Measurements from ENCODE around the gene CYP17A1. TPM values are rescaled to one million over a fixed set of nuclear protein-coding genes. Genes with fewer than 3 reads are reported as not detected.

The CYP17A1 gene
- total and polyA plus RNA-seq, 7 donors = 0.92 to 3.0 TPM; not detected in 5

DNA sequence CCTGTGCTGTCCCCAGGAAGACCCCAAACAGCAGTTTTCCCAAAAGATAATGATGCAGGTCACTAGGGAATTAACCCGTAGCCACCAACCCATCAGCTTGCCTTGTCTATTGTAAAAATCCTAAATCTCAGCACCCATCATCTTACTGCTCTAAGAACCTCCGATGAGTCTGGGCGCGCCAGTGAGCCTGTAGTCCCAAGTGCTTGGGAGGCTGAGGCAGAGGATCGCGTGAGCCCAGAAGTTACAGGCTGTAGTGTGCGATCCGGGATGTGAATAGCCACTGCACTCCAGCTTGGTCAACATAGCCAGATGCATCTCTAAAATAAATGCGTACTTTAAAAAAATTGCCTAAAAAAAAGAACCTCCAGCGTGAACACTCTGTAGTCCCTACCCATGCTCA, 33.0 kb upstream of the CYP17A1 start:
- no peak for DNase-seq
- H3K36me3 ChIP-seq = peaks cover 0 to 21% (median 2%) of the 10 kb centered on the region in 4 donors
- peaks cover 0 to 19% (median 9%) of the 10 kb centered on the region in 4 donors for H3K4me1 ChIP-seq
- H3K27me3 ChIP-seq = no peaks in the 10 kb centered on the region
- peak overlapping the region; percentile 49 to 68 (median 60) for H3K4me3 ChIP-seq
- intact Hi-C loops (cut with DNase I) = no loop called here
- H3K9me3 ChIP-seq = no peaks in the 10 kb centered on the region
- TF ChIP-seq POLR2A (IDR thresholded peaks at IDR 0.05) = no peak
- no peak for TF ChIP-seq EP300 (IDR thresholded peaks at IDR 0.05)
- TF ChIP-seq, protein P1, sequence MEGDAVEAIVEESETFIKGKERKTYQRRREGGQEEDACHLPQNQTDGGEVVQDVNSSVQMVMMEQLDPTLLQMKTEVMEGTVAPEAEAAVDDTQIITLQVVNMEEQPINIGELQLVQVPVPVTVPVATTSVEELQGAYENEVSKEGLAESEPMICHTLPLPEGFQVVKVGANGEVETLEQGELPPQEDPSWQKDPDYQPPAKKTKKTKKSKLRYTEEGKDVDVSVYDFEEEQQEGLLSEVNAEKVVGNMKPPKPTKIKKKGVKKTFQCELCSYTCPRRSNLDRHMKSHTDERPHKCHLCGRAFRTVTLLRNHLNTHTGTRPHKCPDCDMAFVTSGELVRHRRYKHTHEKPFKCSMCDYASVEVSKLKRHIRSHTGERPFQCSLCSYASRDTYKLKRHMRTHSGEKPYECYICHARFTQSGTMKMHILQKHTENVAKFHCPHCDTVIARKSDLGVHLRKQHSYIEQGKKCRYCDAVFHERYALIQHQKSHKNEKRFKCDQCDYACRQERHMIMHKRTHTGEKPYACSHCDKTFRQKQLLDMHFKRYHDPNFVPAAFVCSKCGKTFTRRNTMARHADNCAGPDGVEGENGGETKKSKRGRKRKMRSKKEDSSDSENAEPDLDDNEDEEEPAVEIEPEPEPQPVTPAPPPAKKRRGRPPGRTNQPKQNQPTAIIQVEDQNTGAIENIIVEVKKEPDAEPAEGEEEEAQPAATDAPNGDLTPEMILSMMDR (IDR thresholded peaks at IDR 0.05) = no peak
- no peak for TF ChIP-seq POLR2AphosphoS5 (IDR thresholded peaks at IDR 0.05)
- 92 to 97% methylated on average over 10 of the region's 10 CpGs for WGBS, 2 donors
- H3K27ac ChIP-seq = no peak overlapping the region

DNA sequence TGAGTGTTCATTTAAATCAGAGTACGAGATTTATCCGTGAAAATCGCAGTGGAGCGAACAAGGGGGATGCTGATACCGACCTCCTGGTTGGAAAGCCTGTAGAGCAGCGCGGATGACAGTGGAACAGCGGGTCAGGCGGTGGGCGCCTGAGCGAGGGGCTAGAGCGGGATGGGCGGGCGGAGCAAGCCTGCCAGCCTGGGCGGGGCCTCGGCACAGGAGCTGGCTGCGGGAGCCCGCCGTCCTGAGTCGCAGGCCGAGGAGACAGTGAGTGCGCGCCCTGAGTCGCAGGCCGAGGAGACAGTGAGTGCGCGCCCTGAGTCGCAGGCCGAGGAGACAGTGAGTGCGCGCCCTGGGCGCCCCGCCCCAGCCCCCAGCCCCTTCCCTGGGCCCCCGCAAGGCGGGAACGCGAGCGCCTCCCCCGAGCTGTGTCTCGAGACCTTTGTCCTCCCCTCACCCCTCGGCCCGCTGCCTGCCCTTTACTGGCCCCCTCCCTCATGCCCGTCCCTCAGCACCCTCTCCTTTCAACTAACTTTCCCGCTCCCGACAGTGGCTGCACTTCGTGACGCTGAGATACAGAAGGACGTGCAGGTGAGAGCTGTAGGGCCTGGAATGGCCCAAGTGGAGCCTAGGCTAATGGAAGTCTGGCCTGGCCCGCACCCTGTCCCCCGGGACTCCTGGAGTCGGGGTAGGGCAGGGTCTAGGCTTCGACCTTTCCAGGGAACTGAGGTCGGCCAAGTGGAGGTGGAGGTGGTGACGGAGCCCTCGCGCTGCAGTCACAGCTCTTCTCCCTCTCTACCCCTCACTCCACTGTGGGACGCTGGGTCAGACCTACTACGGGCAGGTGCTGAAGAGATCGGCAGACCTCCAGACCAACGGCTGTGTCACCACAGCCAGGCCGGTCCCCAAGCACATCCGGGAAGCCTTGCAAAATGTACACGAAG, 32.3 kb upstream of the CYP17A1 start, which contains the start of gene AS3MT:
TSS of gene AS3MT (plus strand) at position 213 of the 941 bp plus-strand sequence. CDS start at position 336, 123 bp downstream.
- WGBS, 2 donors = 10 to 13% methylated on average over 63 of the region's 63 CpGs
- peak within 1 kb of the TSS; percentile 49 to 68 (median 60) for H3K4me3 ChIP-seq
- peak; percentile 68 for DNase-seq
- H3K9me3 ChIP-seq = no peaks in the 10 kb centered on the region
- intact Hi-C loops (cut with DNase I) = no loop called here
- H3K4me1 ChIP-seq = peaks cover 0 to 19% (median 9%) of the 10 kb centered on the region in 4 donors
- H3K36me3 ChIP-seq = peaks cover 0 to 15% (median 1%) of the 10 kb centered on the region in 4 donors
- TF ChIP-seq POLR2A (IDR thresholded peaks at IDR 0.05) (no peak), POLR2AphosphoS5 (IDR thresholded peaks at IDR 0.05) (peak in 2 of 4 donors; percentile 27 to 36)
- no peaks in the 10 kb centered on the region for H3K27me3 ChIP-seq
- peak within 1 kb of the TSS; percentile 52 to 68 (median 56) for H3K27ac ChIP-seq

DNA sequence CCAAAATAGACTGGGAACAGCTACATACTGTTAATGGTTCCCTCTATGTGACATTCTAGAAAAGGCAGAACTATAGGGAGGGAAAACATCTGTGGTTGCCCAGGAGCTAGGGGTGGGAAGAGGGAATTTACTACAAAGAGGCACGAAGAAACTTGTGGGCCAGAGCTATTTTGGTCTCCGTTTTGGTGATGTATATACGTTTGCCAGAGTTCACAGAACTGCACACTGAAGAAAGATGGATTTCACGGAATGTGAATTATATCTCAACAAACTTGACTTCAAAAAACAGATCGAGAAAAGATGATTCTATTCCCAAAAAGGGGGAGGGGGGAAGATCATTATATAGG, 31.7 kb upstream of the CYP17A1 start:
- intact Hi-C loops (cut with DNase I) = no loop called here
- Histone ChIP-seq H3K36me3 (peaks cover 0 to 12% (median 0%) of the 10 kb centered on the region in 4 donors), H3K27ac (peak overlapping the region; percentile 52 to 68 (median 56)), H3K4me3 (peak overlapping the region; percentile 49 to 68 (median 60)), H3K27me3 (no peaks in the 10 kb centered on the region), H3K9me3 (no peaks in the 10 kb centered on the region), H3K4me1 (peaks cover 0 to 19% (median 9%) of the 10 kb centered on the region in 4 donors)
- TF ChIP-seq, protein P1 (IDR thresholded peaks at IDR 0.05) = no peak
- TF ChIP-seq POLR2AphosphoS5 (IDR thresholded peaks at IDR 0.05) (no peak), EP300 (IDR thresholded peaks at IDR 0.05) (no peak), POLR2A (IDR thresholded peaks at IDR 0.05) (no peak)
- 28 to 42% methylated on average over 5 of the region's 5 CpGs for whole genome bisulfite sequencing, 2 donors
- no peak for DNase-seq

DNA sequence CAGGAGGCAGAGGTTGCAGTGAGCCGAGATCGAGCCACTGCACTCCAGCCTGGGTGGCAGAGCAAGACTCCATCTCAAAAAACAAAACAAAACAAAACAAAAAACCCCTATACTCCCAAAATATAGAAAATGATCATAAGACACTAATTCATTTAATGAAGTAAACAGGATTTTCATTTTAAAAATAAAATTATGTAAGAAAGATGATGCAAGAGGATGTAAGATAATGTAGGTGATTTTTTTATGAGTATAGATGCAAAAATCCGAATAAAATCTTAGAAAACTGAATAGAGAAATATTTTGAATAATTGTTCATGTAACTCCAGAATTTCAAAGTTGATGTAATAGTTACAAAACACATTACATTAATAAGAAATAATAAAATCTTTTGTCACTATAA, 28.4 kb upstream of the CYP17A1 start:
- Histone ChIP-seq H3K27ac (no peak overlapping the region), H3K4me3 (no peak overlapping the region), H3K4me1 (peaks cover 0 to 19% (median 9%) of the 10 kb centered on the region in 4 donors), H3K27me3 (no peaks in the 10 kb centered on the region), H3K9me3 (no peaks in the 10 kb centered on the region), H3K36me3 (peaks cover 0 to 35% (median 9%) of the 10 kb centered on the region in 4 donors)
- no peak for DNase-seq
- intact Hi-C loops (cut with DNase I) = no loop called here
- 93 to 96% methylated on average over 3 of the region's 3 CpGs for WGBS, 2 donors
- no peak for TF ChIP-seq POLR2AphosphoS5 (IDR thresholded peaks at IDR 0.05)
- TF ChIP-seq POLR2A (IDR thresholded peaks at IDR 0.05) = no peak
- no peak for TF ChIP-seq EP300 (IDR thresholded peaks at IDR 0.05)
- TF ChIP-seq, protein P1 (IDR thresholded peaks at IDR 0.05) = no peak

DNA sequence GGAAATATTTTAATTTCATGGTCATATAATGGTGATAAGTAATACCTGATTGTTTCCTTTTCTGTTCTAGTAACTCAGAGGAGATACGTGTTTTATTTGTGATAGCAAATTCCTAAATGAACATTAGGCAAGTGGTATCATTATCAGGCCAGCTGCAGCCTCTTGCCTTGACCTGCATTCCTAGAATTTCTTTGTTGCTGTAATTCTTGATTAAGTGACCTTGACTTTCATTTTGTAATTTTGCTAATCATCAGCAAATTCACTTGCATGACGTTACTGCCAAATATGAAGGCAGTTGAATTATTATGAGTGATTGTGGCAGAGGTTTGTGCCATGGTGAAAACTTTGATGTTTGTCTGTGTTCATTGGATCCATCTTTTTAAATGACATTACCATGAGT, 26.4 kb upstream of the CYP17A1 start:
- peaks cover 0 to 43% (median 11%) of the 10 kb centered on the region in 4 donors for H3K36me3 ChIP-seq
- no peak overlapping the region for H3K4me3 ChIP-seq
- WGBS, 2 donors = 89 to 92% methylated on average over 2 of the region's 2 CpGs
- TF ChIP-seq POLR2A (IDR thresholded peaks at IDR 0.05) (no peak), EP300 (IDR thresholded peaks at IDR 0.05) (no peak), POLR2AphosphoS5 (IDR thresholded peaks at IDR 0.05) (no peak)
- TF ChIP-seq, protein P1 (IDR thresholded peaks at IDR 0.05) = no peak
- intact Hi-C loops (cut with DNase I) = no loop called here
- no peak overlapping the region for H3K27ac ChIP-seq
- H3K4me1 ChIP-seq = no peaks in the 10 kb centered on the region
- DNase-seq = no peak
- H3K9me3 ChIP-seq = no peaks in the 10 kb centered on the region
- no peaks in the 10 kb centered on the region for H3K27me3 ChIP-seq

Data from sigmoid colon (tissue), 7 donors.